ENCODE data around the gene SLC5A12. TPM values are rescaled to one million over a fixed set of nuclear protein-coding genes. Genes with fewer than 3 reads are reported as not detected.

The SLC5A12 gene
- total RNA-seq, 4 donors from 2014 or later: not detected

DNA sequence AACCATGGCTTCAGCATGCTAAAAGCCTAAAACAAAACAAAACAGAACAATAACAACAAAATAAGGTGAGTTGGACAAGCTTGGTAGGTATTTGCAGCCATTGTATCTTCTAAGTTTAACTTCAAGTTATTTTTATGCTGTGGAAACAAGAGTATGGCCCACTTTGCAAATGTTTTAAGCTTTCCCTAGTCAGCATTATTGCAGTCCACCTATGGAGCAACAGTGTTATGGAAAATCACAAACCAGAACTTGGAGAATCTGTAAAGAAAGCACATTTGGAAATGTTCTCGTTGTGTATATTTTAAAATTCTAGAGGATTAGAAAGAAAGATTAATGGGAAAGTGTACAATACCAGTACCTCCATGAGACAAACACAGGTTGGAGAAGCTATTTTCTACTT lies 7.4 kb upstream of the SLC5A12 start:
- intact Hi-C loops (cut with DNase I): no loop called here
- DNase-seq (ENCODE audit: extremely low spot score): no peak
- Histone ChIP-seq H3K36me3 (no peaks in the 10 kb centered on the region), H3K9me3 (no peaks in the 10 kb centered on the region), H3K27me3 (no peaks in the 10 kb centered on the region), H3K27ac (replicated peaks in 1 of 4) (no peak overlapping the region), H3K4me3 (no peak overlapping the region), H3K4me1 (peaks cover 0 to 18% (median 12%) of the 10 kb centered on the region in 4 donors)
- TF ChIP-seq EP300 (IDR thresholded peaks at IDR 0.05): no peak
- 39% methylated on average over 1 of the region's 1 CpG for WGBS

DNA sequence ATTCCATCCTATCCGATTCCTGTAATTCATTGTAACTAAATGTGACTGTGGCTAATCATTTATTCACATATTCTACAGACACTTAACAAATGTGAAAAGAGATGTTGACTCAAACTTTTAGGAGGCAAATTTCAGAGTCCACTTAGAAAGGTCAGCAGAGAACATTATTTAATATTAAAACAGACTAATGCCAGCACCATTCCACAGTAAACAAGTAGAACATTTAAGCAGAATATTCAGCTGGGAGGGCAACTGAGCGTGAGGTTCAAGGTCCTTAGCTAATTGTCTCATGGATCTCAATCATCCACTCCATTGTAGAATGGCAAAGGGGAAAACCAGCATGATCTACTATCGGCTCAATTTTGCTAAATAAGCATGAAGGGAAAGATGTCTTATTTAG lies 5.1 kb upstream of the SLC5A12 start:
- 90% methylated on average over 3 of the region's 3 CpGs for WGBS
- no peak for TF ChIP-seq POLR2AphosphoS5 (IDR thresholded peaks at IDR 0.05)
- TF ChIP-seq, protein P1, sequence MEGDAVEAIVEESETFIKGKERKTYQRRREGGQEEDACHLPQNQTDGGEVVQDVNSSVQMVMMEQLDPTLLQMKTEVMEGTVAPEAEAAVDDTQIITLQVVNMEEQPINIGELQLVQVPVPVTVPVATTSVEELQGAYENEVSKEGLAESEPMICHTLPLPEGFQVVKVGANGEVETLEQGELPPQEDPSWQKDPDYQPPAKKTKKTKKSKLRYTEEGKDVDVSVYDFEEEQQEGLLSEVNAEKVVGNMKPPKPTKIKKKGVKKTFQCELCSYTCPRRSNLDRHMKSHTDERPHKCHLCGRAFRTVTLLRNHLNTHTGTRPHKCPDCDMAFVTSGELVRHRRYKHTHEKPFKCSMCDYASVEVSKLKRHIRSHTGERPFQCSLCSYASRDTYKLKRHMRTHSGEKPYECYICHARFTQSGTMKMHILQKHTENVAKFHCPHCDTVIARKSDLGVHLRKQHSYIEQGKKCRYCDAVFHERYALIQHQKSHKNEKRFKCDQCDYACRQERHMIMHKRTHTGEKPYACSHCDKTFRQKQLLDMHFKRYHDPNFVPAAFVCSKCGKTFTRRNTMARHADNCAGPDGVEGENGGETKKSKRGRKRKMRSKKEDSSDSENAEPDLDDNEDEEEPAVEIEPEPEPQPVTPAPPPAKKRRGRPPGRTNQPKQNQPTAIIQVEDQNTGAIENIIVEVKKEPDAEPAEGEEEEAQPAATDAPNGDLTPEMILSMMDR (IDR thresholded peaks at IDR 0.05): no peak
- no peak for TF ChIP-seq EP300 (IDR thresholded peaks at IDR 0.05)
- no peak for TF ChIP-seq POLR2A (IDR thresholded peaks at IDR 0.05; ENCODE audit: low read depth)
- Histone ChIP-seq H3K27me3 (no peaks in the 10 kb centered on the region), H3K4me1 (peaks cover 0 to 18% (median 12%) of the 10 kb centered on the region in 4 donors), H3K36me3 (no peaks in the 10 kb centered on the region), H3K4me3 (no peak overlapping the region), H3K9me3 (no peaks in the 10 kb centered on the region), H3K27ac (replicated peaks in 1 of 4) (no peak overlapping the region)
- no peak for DNase-seq (ENCODE audit: extremely low spot score)
- intact Hi-C loops (cut with DNase I): no loop called here

DNA sequence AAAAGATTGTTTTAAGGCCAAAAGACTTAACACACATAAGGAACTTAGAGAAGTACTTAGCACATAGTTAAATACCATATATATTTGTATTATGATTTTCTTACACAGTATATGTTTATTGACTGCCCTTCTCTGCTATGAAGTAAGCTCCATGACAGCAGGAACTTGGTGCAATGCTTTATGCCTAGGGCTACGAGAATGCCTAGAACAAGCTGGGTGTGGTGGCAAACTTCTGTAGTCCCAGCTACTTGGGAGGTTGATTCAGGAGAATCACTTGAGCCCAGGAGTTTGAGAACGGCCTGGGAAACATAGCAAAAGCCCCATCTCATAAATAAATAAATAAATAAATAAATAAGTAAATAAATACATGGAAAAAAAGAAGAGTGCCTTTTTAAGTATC lies 1.9 kb downstream of the SLC5A12 start:
- WGBS: 91% methylated on average over 2 of the region's 2 CpGs
- Histone ChIP-seq H3K4me3 (no peak overlapping the region), H3K27ac (replicated peaks in 1 of 4) (no peak overlapping the region), H3K4me1 (peaks cover 0 to 3% (median 0%) of the 10 kb centered on the region in 4 donors), H3K27me3 (no peaks in the 10 kb centered on the region), H3K36me3 (no peaks in the 10 kb centered on the region), H3K9me3 (no peaks in the 10 kb centered on the region)
- no peak for DNase-seq (ENCODE audit: extremely low spot score)
- intact Hi-C loops (cut with DNase I): no loop called here
- TF ChIP-seq POLR2A (IDR thresholded peaks at IDR 0.05; ENCODE audit: low read depth) (no peak), POLR2AphosphoS5 (IDR thresholded peaks at IDR 0.05) (no peak), EP300 (IDR thresholded peaks at IDR 0.05) (no peak)
- TF ChIP-seq, protein P1 (IDR thresholded peaks at IDR 0.05): no peak

DNA sequence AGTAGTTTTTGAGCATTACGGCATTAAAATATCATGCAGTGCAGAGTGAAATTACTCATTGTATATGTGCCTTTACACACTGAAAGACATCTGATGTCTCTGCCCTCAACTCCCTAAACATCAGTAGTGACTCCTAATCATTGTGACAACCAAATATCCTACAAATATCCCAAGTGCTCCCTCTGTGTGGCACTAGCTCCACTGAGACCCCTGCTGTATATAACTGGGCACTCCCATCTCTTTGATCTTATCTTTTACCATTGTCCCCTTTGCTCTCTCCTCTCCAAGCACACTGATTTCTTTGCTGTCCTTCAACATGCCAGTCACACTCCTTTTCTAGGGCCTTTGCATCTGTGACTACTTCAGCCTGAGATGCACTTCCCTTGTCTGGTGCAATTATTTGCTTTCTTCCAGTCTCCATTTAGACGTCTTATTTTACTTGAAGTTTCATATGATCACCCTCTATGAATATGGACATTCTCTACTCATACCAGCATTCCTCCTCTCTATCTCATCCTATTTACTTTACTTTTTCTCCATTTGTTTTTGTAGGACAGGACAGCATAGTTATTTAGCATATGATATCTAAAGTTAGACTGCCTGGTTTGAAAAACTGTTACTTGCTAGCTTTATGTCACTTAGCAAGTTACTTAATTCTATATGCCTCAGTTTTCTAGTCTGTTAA lies 2.4 kb downstream of the SLC5A12 start:
- Histone ChIP-seq H3K36me3 (no peaks in the 10 kb centered on the region), H3K27me3 (no peaks in the 10 kb centered on the region), H3K27ac (replicated peaks in 1 of 4) (no peak overlapping the region), H3K9me3 (no peaks in the 10 kb centered on the region), H3K4me1 (peaks cover 0 to 4% (median 0%) of the 10 kb centered on the region in 4 donors), H3K4me3 (no peak overlapping the region)
- TF ChIP-seq POLR2A (IDR thresholded peaks at IDR 0.05; ENCODE audit: low read depth): no peak
- no peak for TF ChIP-seq EP300 (IDR thresholded peaks at IDR 0.05)
- intact Hi-C loops (cut with DNase I): no loop called here
- no peak for DNase-seq (ENCODE audit: extremely low spot score)
- WGBS: 58% methylated on average over 2 of the region's 2 CpGs

DNA sequence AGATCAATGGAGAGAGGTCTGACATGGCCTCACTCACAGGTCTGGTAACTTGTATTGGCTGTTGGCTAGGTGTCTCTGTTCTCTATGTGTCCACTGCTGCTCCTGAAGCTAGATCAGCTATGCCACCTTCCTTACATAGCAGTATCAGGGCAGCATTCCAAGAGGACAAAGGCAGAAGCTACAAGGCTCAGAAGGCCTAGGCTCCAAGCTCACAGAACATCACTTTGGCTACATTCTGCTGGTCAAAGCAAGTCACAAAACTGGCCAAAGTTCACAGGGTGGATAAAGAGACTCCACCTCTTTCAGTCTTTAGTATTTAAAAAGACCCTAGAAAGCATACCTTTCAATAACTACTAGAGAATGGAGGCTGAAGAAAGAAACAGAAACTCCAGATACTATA lies 4.1 kb downstream of the SLC5A12 start:
- Histone ChIP-seq H3K27me3 (no peaks in the 10 kb centered on the region), H3K4me3 (no peak overlapping the region), H3K36me3 (no peaks in the 10 kb centered on the region), H3K27ac (replicated peaks in 1 of 4) (no peak overlapping the region), H3K4me1 (peaks cover 0 to 4% (median 0%) of the 10 kb centered on the region in 4 donors), H3K9me3 (no peaks in the 10 kb centered on the region)
- DNase-seq (ENCODE audit: extremely low spot score): no peak
- intact Hi-C loops (cut with DNase I): no loop called here
- TF ChIP-seq, protein P1 (IDR thresholded peaks at IDR 0.05): no peak
- TF ChIP-seq POLR2AphosphoS5 (IDR thresholded peaks at IDR 0.05) (no peak), EP300 (IDR thresholded peaks at IDR 0.05) (no peak), POLR2A (IDR thresholded peaks at IDR 0.05; ENCODE audit: low read depth) (no peak)

DNA sequence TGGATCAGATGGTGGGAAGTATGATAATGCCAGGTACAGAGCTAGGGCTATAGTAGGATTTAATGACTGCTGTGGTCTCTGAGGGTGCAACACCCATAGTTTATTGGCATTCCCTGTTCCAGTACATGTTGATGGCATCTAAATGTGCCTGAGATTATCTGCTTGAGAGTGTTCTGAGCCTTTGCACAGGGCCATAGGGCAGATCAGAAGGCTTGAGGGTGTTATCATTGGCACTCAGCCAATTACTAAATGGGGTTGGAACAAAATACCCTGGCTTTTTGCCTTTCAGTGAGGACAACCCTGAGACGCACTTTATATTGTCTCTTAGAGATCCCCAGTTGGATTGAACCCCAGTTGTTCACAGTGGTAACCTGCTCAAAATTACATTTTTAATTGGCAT lies 6.7 kb downstream of the SLC5A12 start:
- Histone ChIP-seq H3K4me1 (peaks cover 0 to 4% (median 0%) of the 10 kb centered on the region in 4 donors), H3K9me3 (no peaks in the 10 kb centered on the region), H3K36me3 (no peaks in the 10 kb centered on the region), H3K27ac (replicated peaks in 1 of 4) (no peak overlapping the region), H3K4me3 (no peak overlapping the region), H3K27me3 (no peaks in the 10 kb centered on the region)
- intact Hi-C loops (cut with DNase I): no loop called here
- TF ChIP-seq EP300 (IDR thresholded peaks at IDR 0.05) (no peak), POLR2A (IDR thresholded peaks at IDR 0.05; ENCODE audit: low read depth) (no peak), POLR2AphosphoS5 (IDR thresholded peaks at IDR 0.05) (no peak)
- TF ChIP-seq, protein P1 (IDR thresholded peaks at IDR 0.05): no peak
- 28% methylated on average over 1 of the region's 1 CpG for WGBS
- DNase-seq (ENCODE audit: extremely low spot score): no peak

All from esophagus muscularis mucosa (tissue), 4 donors.